GM12878 (cell line): ENCODE measurements around the gene RABL3. TPM values are rescaled to one million over a fixed set of nuclear protein-coding genes. Genes with fewer than 3 reads are reported as not detected.

Experiments
- ATAC-seq: fragments of 200-7000 bp; cut with Tn5 transposase; 3 replicates; pipeline ENCODE4 v1.9.1; 2020; ENCODE audit warnings: mild to moderate bottlenecking, moderate library complexity
- BruUV-seq: library from RNA; stranded (reverse); fragments of 400-500 nt; replicated peaks from 2 replicates; lab custom pipeline; 2021; lab: Mats Ljungman, UMichigan
- CTCF ChIA-PET: fragments of 300-600 bp; sonication (Branson Sonifier 250); formaldehyde crosslinking; extraction: SDS; loops from one replicate; lab custom pipeline; 2021; ENCODE audit warnings: inconsistent platforms; lab: Yijun Ruan, JAX
- POLR2A ChIA-PET: fragments of 350-600 bp; formaldehyde crosslinking; extraction: SDS; loops from one replicate; lab custom pipeline; 2021; ENCODE audit warnings: inconsistent platforms; lab: Charles Lee
- RAD21 ChIA-PET: fragments of 300-600 bp; sonication (Branson Sonifier 250); formaldehyde crosslinking; loops from one replicate; lab custom pipeline; 2023; ENCODE audit warnings: antibody characterized with exemption; ENCODE audit not compliant: unreplicated experiment; lab: Charles Lee
- SMC1A ChIA-PET: fragments of 300-600 bp; sonication (Branson Sonifier 250); formaldehyde crosslinking; loops from one replicate; lab custom pipeline; 2023; ENCODE audit not compliant: unreplicated experiment, uncharacterized antibody; lab: Charles Lee
- DNase-seq: peaks from one replicate; pipeline ENCODE4 v3.0.0-alpha.2; 2011; ENCODE audit warnings: low read depth, low spot score
- FAIRE-seq: peaks from 3 replicates; lab custom pipeline; 2011; peaks lifted over from hg19 to GRCh38; lab: Jason Lieb, UNC
- H2AFZ ChIP-seq: 2 replicates; pipeline ENCODE4 v1.6.0; 2011; ENCODE audit warnings: low read depth, low read length, control low read depth; ENCODE audit not compliant: control insufficient read depth
- H3K27ac ChIP-seq: 2 replicates; pipeline ENCODE4 v1.5.1; 2011; ENCODE audit warnings: control low read depth; ENCODE audit not compliant: control insufficient read depth, insufficient read depth
- H3K27me3 ChIP-seq, 2 experiments: replicated peaks in 1 of 2; 2 replicates each; pipeline versions ENCODE4 v1.6.0 to v1.6.1; 2011; ENCODE audit warnings: low read length in 1 of 2; ENCODE audit not compliant: control insufficient read depth in 2 of 2, insufficient read depth in 2 of 2
- H3K36me3 ChIP-seq, 2 experiments: 2 replicates each; pipeline ENCODE4 v1.5.1; 2011; ENCODE audit warnings: low read length in 1 of 2; ENCODE audit not compliant: control insufficient read depth in 2 of 2, insufficient read depth in 2 of 2
- H3K4me1 ChIP-seq: 2 replicates; pipeline ENCODE4 v1.6.1; 2011; ENCODE audit warnings: mild to moderate bottlenecking, low read length, moderate library complexity, mixed read lengths; ENCODE audit not compliant: control insufficient read depth, insufficient read depth
- H3K4me2 ChIP-seq: 2 replicates; pipeline ENCODE4 v1.6.0; 2011; ENCODE audit warnings: control low read depth; ENCODE audit not compliant: control insufficient read depth, insufficient read depth
- H3K4me3 ChIP-seq: fragments of 200-600 bp; sonication (generic); 2 replicates; pipeline ENCODE4 v1.5.1; 2016
- H3K79me2 ChIP-seq: 2 replicates; pipeline ENCODE4 v1.6.0; 2011; ENCODE audit warnings: low read length; ENCODE audit not compliant: control insufficient read depth, insufficient read depth
- H3K9ac ChIP-seq: 2 replicates; pipeline ENCODE4 v1.8.0; 2011; ENCODE audit warnings: low read length, control low read depth, mixed read lengths; ENCODE audit not compliant: control insufficient read depth, insufficient read depth
- H3K9me3 ChIP-seq: replicated peaks from 3 replicates; pipeline ENCODE4 v1.5.1; 2011; ENCODE audit warnings: mild to moderate bottlenecking, low read length; ENCODE audit not compliant: control insufficient read depth, insufficient read depth
- H4K20me1 ChIP-seq: 2 replicates; pipeline ENCODE4 v1.6.0; 2011; ENCODE audit not compliant: control insufficient read depth, insufficient read depth
- BACH1 ChIP-seq: fragments of 450-650 bp; IDR thresholded peaks from 2 replicates; pipeline ENCODE4 v1.6.1; 2017; ENCODE audit warnings: mild to moderate bottlenecking, borderline replicate concordance
- KDM1A ChIP-seq: fragments of 200-600 bp; sonication (generic); IDR thresholded peaks from 2 replicates; pipeline ENCODE4 v1.6.1; 2016; ENCODE audit warnings: borderline replicate concordance
- MTA2 ChIP-seq: fragments of 450-650 bp; IDR thresholded peaks from 2 replicates; pipeline ENCODE4 v1.6.1; 2016; ENCODE audit warnings: low read depth, mild to moderate bottlenecking, moderate library complexity
- MXI1 ChIP-seq: fragments of 150-350 bp; IDR thresholded peaks from 2 replicates; pipeline ENCODE4 v1.6.1; 2011; ENCODE audit warnings: low read depth, mild to moderate bottlenecking, inconsistent platforms, low read length, improper control_type of control experiment
- NR2C2 ChIP-seq: IDR thresholded peaks from 2 replicates; pipeline ENCODE4 v1.6.1; 2011; ENCODE audit warnings: borderline replicate concordance, low read depth; ENCODE audit not compliant: control insufficient read depth, insufficient read length
- RBBP5 ChIP-seq: fragments of 200-600 bp; sonication (generic); conservative IDR thresholded peaks from 2 replicates; pipeline ENCODE4 v1.6.1; 2016
- SIN3A ChIP-seq: IDR thresholded peaks from 2 replicates; pipeline ENCODE4 v1.6.1; 2012; ENCODE audit warnings: low read depth, low read length, improper control_type of control experiment
- SREBF2 ChIP-seq: IDR thresholded peaks from 2 replicates; pipeline ENCODE4 v1.6.1; 2012; ENCODE audit warnings: mild to moderate bottlenecking, low read length
- TCF7 ChIP-seq: IDR thresholded peaks from 2 replicates; pipeline ENCODE4 v1.6.1; 2014; ENCODE audit warnings: antibody characterized with exemption, borderline replicate concordance
- ZNF217 ChIP-seq: fragments of 450-650 bp; IDR thresholded peaks from 2 replicates; pipeline ENCODE4 v1.6.1; 2017; ENCODE audit warnings: antibody characterized with exemption, mild to moderate bottlenecking
- WGBS: methylation state at CpG from one replicate; pipeline ENCODE4 v1.1.6; 2016; ENCODE audit warnings: low lambda C conversion rate; ENCODE audit not compliant: insufficient replicate concordance, insufficient coverage; ENCODE audit errors: missing lambda C conversion rate; 5-methylcytosine and 5-hydroxymethylcytosine counted together
- in situ Hi-C: fragments of 300-500 bp; cut with MboI; formaldehyde crosslinking; loops from 9 replicates; pipeline ENCODE4 v1.14.3; 2018; ENCODE audit warnings: mixed read lengths
- intact Hi-C: fragments of 100-400 bp; cut with micrococcal nuclease; formaldehyde crosslinking; loops from one replicate; pipeline ENCODE4 v1.14.2; 2022; ENCODE audit not compliant: unreplicated experiment
- polyA plus RNA-seq, 11 experiments: library from polyadenylated mRNA; depleted of rRNA in 4 of 11; unstranded in 6 of 11; stranded (reverse) in 5 of 11; fragments of >200 nt; fragmentation: Nextera tagmentation in 4 of 11; fragmentation: Illumina TruSeq in 1 of 11; extraction: Ambion mirVana in 4 of 11; extraction: Trizol in 1 of 11; gene quantifications; 1 replicate in 1 of 11; 2 replicates in 10 of 11; pipeline versions ENCODE4 v1.2.1 to v1.2.3, GENCODE V29; 2011 to 2016; ENCODE audit warnings: inconsistent platforms in 2 of 11, missing spikeins in 2 of 11, low read depth in 1 of 11
- total RNA-seq, 4 experiments: library from RNA; depleted of rRNA in 3 of 4; stranded (reverse); fragments of >200 nt in 3 of 4; fragmentation: Illumina TruSeq in 1 of 4; extraction: Trizol in 1 of 4; gene quantifications; 2 replicates each; pipeline versions ENCODE4 v1.2.1 to v1.2.3, GENCODE V29; 2013 to 2021
- TF ChIP-seq, protein P1 (sequence below), 3 experiments: IDR thresholded peaks in 2 of 3; conservative IDR thresholded peaks in 1 of 3; 2 replicates each; pipeline ENCODE4 v1.5.1; 2011; ENCODE audit warnings: low read depth in 3 of 3, low read length in 3 of 3, mild to moderate bottlenecking in 3 of 3, control low read depth in 2 of 3, moderate library complexity in 2 of 3, inconsistent platforms in 1 of 3, mixed read lengths in 1 of 3; ENCODE audit not compliant: control insufficient read depth in 2 of 3, insufficient read depth in 1 of 3; ENCODE audit errors: extremely low read depth in 1 of 3

The RABL3 gene
- total and polyA plus RNA-seq, 10 of the 15 experiments (the other 5 are each of a cell fraction or from before 2014, with no cell fraction given): 10.5 to 38.0 (median 25.2) TPM

DNA sequence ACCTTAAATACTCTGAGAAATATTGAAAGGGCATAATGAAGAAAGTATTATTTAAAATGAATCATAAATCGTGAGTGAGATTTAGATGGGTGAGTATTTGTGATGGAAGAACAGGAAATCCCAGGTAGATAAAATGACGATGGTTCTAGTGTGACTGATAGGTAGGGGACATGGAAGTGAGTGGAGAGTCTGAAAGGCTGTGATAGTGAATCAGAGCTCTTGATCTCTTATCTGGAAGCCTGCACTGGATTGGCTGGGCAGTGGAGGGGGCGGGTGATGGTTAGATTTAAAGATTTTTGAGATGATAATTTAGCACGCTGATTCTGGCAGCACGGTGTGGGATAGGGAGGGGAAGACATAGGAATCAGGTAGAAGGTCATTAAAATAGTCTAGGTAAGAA lies 80.4 kb downstream of the RABL3 start (continued):
- TF ChIP-seq RBBP5: no peak
- TF ChIP-seq BACH1: no peak
- no peak for TF ChIP-seq SIN3A
- no peak for TF ChIP-seq MTA2
- no peak for TF ChIP-seq TCF7
- TF ChIP-seq ZNF217: no peak
- TF ChIP-seq SREBF2: no peak
- TF ChIP-seq, all 136 proteins: peak for 0

GRCh38 chr3:120661106-120661905 lies 81.0 kb downstream of the RABL3 start:
- no peak for ATAC-seq
- Histone ChIP-seq H3K27ac (no peak overlapping the region), H3K79me2 (no peaks in the 10 kb centered on the region)
- WGBS: 79% methylated on average over 2 of the region's 2 CpGs
- DNase-seq: no peak
- FAIRE-seq: no peak
- TF ChIP-seq NR2C2 (no peak), MXI1 (no peak), KDM1A (no peak)
- TF ChIP-seq, protein P1, sequence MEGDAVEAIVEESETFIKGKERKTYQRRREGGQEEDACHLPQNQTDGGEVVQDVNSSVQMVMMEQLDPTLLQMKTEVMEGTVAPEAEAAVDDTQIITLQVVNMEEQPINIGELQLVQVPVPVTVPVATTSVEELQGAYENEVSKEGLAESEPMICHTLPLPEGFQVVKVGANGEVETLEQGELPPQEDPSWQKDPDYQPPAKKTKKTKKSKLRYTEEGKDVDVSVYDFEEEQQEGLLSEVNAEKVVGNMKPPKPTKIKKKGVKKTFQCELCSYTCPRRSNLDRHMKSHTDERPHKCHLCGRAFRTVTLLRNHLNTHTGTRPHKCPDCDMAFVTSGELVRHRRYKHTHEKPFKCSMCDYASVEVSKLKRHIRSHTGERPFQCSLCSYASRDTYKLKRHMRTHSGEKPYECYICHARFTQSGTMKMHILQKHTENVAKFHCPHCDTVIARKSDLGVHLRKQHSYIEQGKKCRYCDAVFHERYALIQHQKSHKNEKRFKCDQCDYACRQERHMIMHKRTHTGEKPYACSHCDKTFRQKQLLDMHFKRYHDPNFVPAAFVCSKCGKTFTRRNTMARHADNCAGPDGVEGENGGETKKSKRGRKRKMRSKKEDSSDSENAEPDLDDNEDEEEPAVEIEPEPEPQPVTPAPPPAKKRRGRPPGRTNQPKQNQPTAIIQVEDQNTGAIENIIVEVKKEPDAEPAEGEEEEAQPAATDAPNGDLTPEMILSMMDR (IDR thresholded peaks at IDR 0.05 in 2 of 3, conservative IDR thresholded peaks at IDR 0.05 in 1 of 3; ENCODE audit: control insufficient read depth in 2 of 3, extremely low read depth in 1 of 3, insufficient read depth in 1 of 3, low read depth in 3 of 3, low read length in 3 of 3): no peak
- TF ChIP-seq, all 136 proteins: peak for 0
- CTCF ChIA-PET: no interaction called here
- intact Hi-C loops (no loop called here), in situ Hi-C loops (loop anchor here (10.0 kb wide), 1 partner anchor 57 kb away; no protein-coding TSS in a partner anchor)
- Histone ChIP-seq H3K36me3 (no peaks in the 10 kb centered on the region), H3K4me2 (no peak overlapping the region), H3K9me3 (no peaks in the 10 kb centered on the region; the same call in 2 of the 3 replicates), H4K20me1 (no peaks in the 10 kb centered on the region), H3K4me1 (no peaks in the 10 kb centered on the region), H3K4me3 (no peak overlapping the region), H2AFZ (no peak overlapping the region), H3K9ac (no peak overlapping the region), H3K27me3 (no peaks in the 10 kb centered on the region)
- POLR2A ChIA-PET: no interaction called here
- SMC1A ChIA-PET: no interaction called here
- no TSS peak for BruUV-seq
- RAD21 ChIA-PET: interaction anchor here (1.0 kb wide), 1 partner anchor 12 kb away, joined by 3 read pairs; no protein-coding TSS in a partner anchor
